ENCODE results near the gene TCF25.

DNA sequence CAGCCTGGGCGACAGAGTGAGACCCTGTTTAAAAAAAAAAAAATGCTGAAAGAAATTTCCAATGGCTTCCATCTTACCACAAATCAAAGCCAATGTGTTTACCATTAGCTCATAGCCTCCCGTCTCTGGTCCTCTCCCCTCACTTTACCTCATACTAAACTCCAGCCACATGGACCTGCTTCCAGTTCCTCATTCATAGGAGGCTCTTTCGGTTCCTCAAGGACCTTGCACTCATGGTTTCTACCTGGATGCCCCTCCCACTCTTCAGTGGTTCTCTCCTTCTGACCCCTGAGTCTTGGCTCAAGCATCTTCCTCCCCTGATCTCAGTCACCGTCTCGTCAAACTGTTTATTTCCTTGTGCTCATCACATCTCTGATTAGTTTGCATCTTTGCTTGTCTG, 71.4 kb downstream of the TCF25 start:
- TF ChIP-seq EZH2 (IDR thresholded peaks at IDR 0.05) (no peak), POLR2AphosphoS5 (IDR thresholded peaks at IDR 0.05; ENCODE audit: borderline replicate concordance, low read depth, low read length) (no peak), FOXP2 (optimal IDR thresholded peaks at IDR 0.05; ENCODE audit: control extremely low read depth, extremely low read length, insufficient read depth) (no peak)

Measured in SK-N-MC (cell line).